HG03103 (cell line): Measurements from ENCODE around the gene ACTG1.

Experiments used
- ATAC-seq: cut with Tn5 transposase; IDR thresholded peaks from one replicate; pipeline ENCODE4 v1.9.1; 2021; ENCODE audit warnings: low read depth; ENCODE audit not compliant: unreplicated experiment

ACTG1 gene

DNA sequence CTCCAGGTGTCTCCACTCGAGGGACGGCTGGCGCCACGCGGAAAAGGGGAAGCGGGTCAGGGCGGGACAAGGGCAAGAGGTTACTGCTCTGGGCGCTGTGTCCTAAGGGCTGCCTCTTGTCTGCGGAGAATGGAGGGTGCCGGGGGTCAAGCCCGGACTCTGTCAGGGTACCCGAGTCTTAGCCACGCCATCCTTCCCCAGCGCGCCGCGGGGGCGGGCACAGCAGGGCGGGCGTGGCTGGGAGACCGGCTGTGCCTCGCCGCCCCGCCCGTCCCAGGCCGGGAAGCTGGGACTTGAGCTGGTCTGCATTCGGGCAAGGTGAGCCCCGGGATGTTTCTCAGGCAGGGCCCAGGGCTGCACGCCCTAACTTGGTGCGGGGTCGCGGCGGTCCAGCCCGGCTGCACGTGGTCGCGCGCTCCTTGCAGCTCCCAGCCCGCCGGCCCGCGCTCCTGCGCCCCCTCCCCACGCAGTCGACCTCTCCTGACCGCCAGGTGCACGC, 6.2 kb upstream of the ACTG1 start:
- ATAC-seq: no peak

DNA sequence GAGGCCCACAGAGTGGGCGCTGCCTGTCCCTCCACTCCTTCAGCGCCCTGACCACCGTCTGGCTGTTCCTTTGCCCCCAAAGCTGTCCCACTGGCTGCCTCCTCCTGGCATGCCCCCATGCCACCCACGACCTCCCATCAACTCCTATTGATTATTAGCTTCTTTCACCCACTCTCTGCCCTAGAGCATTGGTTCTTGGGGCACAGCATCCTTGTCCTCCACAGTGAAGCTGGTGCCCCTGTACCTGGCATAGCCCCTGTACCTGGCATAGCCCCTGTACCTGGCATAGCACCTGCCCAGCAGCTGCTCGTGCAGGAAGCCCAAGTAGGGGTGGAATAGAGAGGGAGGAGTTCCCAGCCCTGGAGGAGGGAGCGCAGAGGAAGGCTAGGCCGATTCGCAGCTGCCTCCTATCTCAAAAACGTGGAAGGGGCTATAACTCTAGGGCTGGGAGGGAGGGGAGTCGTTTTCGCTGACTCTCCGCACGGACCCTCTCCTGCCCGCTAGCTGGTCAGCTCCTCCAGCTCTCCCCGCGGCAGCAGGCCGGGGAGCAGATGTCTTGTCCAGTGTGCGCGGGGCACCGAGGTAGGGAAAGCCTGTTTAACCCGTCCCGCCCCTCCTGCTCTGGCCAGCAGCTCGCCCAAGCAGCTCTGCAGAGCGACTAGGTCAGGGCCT, 5.7 kb upstream of the ACTG1 start:
- ATAC-seq: no peak

DNA sequence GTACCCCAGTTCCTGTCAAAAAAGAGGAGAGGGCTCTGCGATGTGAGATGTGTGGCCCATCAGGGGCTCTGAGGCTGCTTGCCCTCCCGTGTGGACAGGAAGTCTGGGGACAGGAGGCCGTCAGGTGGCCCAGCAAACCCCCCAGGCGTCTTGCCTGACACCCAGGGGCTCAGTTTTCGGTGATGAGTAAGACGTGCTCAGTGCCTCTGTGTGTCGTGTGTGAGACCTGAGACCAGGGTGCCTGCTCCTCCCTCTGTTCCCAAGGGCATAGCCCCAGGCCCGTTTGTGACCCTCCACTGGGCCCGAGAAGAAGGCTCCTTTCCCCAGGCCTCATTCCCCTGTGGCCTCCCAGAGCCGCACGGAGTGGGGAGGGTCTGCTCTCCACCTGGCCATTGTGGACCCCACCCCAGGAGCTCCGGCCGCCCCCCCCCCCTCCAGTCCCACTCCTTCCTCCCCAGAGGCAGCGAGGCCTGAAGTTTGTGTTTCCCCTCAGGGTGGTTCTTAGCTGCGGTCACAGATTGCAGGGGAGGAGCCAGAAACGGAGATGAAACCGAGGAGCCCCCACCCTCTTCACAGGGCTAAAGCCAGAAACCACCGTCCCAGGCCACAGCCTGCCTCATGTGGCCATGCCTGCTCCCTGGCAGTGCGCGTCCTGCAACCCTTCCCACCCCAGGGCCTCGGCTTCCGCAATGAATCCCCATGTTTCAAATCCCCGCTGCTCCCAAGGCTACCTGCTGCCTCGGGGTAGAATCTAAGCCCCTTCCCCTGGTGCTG, 4.9 kb upstream of the ACTG1 start:
- peak; percentile 23 for ATAC-seq

DNA sequence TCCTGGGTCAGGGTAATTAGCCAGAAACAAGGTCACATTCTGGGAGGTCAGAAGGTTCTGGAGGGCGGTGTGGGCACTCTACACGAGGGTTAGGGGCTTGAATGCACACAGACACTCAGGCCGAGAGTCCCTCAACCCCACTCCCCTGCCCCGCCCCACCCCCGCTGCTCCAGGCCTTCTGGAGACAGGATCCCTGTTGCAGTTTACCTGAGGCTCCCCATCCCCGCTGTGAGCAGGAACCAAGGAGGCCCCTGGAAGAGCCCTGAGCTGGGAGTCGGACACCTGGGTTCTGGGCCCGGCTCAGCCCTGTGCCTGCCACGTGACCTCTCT, 4.4 kb upstream of the ACTG1 start:
- no peak for ATAC-seq

DNA sequence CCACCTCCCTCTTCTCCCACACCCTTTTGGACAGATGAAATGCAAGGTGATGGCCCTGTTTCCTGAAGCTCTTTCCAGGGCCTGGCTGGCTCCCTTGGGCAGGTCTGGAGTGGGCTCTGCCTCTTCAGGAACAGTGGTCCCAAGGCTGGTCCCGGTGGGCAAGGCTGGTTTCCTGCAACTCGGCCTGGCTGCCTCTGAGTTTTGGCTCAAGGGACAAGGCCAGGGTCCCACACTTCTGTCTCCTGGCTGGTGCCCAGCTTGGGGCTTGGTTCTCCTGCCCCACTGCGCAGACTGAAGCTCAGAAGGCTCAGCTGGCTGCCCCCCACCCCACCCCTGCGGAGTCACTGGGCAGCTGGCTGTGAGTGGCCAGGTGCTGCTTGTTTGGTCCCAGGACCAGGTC, 3.8 kb upstream of the ACTG1 start:
- ATAC-seq: no peak

DNA sequence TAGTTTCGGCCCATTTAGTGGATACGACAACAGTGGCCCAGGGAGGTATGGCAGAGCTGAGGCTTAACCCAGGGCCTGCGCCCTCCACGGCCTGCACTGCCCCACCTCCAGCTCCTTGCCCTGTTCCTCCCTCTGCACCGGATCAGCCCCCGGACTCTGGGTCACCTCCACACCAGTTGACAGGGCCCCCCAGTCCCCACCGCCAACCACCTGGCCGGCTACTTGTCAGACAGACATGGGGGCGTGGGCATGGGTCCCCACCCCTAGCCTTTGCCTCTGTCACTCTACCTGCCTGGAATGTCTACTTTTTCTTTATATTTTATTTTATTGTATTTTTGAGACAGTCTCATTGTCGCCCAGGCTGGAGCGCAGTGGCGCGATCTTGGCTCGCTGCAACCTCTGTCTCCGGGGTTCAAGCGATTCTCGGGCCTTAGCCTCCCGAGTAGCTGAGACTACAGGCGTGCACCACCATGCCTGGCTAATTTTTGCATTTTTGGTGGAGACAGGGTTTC, 3.0 kb upstream of the ACTG1 start:
- ATAC-seq: no peak

DNA sequence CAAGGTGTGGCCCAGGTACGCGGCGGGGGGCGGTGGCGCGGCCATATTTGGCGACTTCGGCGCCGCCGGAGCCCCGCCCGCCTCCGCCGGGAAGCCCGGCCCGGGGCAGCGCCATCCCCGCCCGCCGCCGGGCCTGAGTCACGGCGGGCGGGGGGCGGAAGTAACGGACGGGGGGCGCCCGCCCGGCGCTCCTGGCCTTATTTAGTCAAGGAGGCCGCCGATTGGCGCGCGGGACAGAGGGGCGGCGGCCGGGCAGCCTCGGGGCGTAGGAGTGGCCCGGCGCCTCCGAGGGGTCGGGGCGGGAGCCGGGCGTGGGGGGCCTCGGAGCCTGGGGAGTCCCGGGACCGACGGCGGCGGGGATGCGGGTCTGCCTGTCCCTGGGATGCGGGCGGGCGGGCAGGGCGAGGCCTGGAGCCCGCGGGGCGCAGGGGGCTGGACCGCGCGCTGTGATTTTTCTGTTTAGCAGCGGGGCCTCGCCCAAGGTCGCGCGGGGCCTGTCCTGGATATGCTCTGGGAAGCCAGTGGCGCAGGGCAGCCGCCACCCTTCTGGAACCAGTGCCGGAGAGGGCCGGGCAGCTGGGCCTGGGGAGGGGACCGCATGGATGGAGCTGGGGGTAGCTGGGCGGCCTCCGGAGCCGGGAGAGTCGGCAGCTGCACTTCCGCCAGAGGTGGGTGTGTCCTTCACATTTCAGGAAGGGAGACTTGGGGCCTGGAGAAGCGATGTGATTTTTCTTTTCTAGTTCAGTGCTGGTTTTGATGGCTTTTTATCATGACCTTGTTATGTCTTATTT, 2.3 kb upstream of the ACTG1 start:
- no peak for ATAC-seq

DNA sequence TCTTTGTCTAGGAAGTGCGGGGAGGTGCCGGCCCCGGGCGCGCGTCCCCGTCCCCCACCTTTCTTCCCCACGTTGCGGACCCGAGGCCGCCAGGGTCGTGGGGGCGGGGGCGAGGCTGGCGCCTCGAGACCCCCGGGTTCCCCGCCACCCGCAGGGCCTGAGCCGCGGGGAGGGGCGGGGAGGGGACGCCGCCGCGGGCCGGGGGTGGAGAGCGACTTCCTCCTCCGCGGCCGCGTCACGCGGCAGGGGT, 1.8 kb upstream of the ACTG1 start:
- no peak for ATAC-seq

DNA sequence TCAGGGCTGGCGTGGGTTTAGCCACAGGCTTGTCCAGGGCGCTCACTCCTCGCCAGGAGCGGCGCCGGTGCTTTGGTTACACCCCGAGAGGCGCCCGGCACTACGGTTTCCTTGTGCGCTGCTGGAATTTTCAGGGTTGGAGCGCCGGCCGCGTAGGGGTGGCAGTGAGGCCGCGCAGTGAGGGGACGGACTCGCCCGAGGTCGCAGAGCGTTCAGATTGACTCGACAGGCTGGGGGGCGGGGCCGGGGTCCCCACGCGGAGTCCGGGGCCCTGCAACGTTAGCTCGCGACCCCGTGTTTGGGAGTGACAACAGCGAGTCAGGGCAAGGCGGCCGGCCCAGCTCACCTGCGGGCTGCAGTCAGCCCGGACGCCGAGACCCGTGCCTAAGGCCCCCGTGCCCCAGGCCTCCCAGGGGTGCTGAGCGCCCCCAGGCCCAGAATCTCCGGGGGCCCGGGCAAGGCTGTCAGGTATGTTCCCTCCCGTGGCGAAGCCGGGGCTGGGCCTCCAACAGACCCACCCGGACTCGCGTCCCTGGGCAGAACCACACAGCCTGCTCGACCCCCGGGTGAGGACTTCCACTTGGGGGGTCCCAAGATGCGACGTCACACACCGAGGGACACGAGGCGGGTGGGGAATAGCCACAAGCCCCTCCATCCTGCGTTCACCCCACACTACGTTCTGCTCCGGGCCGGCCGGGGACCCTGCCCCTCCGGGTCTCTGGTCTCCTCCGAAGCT, 1.3 kb upstream of the ACTG1 start:
- no peak for ATAC-seq

DNA sequence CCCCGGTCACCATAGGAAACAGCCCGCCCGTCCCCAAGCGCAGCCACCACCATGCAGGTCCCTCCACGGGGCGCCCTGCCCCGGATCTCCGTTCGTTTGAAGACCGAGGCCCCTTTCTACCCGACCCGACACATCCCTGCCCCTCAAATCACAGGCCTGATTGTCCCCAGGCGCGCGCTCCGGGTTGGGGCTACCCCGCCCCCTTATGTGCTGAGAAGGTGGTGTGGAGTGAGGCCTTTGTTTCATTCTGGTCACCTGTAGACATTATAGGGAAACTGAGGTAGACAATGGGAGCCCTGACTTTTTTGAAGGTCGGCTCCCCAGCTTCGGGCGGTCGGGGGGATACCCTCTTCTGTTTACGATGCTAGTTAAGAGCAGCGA, 763 bp upstream of the ACTG1 start:
- ATAC-seq: no peak

DNA sequence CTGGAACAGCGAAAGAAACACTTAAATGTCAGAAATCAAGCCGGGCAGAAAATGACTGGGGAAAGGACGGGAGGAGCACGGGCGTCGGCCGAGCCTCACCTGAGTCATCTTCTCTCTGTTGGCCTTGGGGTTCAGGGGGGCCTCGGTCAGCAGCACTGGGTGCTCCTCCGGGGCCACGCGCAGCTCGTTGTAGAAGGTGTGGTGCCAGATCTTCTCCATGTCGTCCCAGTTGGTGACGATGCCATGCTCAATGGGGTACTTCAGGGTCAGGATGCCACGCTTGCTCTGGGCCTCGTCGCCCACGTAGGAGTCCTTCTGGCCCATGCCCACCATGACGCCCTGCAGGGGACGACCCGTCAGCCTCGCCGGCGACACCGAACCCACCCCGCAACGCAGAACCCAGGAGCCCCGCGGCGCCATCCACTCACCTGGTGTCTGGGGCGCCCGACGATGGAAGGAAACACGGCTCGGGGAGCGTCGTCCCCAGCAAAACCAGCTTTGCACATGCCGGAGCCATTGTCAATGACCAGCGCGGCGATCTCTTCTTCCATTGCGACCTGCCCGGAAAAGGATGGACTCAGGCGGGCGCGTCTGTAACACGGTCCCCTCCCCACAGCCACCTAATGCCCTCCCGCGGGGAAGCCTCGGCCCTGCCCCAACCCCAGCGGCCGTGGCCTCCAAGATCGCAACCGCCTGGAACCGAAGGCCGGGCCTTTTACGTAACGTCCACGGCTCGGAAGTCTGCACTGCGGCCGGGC, 616 bp downstream of the ACTG1 start:
- no peak for ATAC-seq

DNA sequence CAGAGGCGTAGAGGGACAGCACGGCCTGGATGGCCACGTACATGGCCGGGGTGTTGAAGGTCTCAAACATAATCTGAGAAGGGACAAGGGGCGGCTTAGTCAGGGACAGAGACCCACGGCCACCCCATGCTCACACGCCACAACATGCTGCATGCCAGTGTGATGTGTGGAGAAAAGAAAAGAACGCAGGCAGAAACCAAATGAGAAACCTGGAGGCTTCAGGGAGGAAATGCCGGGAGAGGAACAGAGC, 1.1 kb downstream of the ACTG1 start:
- no peak for ATAC-seq

DNA sequence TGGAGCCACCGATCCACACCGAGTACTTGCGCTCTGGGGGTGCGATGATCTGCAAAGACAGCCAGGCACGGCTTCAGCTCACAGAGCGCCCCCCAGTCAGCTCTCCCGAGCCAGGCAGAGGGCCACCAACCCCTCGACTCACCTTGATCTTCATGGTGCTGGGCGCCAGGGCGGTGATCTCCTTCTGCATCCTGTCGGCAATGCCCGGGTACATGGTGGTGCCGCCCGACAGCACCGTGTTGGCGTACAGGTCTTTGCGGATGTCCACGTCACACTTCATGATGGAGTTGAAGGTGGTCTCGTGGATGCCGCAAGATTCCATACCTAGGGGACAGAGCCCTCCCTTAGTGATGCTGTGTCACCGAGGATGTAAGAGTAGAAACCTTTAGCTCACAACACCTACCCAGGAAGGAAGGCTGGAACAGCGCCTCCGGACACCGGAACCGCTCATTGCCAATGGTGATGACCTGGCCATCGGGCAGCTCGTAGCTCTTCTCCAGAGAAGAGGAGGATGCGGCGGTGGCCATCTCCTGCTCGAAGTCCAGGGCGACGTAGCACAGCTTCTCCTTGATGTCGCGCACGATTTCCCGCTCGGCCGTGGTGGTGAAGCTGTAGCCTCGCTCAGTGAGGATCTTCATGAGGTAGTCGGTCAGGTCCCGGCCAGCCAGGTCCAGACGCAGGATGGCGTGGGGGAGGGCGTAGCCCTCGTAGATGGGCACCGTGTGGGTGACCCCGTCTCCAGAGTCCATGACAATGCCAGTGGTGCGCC, 1.6 kb downstream of the ACTG1 start:
- ATAC-seq: no peak

DNA sequence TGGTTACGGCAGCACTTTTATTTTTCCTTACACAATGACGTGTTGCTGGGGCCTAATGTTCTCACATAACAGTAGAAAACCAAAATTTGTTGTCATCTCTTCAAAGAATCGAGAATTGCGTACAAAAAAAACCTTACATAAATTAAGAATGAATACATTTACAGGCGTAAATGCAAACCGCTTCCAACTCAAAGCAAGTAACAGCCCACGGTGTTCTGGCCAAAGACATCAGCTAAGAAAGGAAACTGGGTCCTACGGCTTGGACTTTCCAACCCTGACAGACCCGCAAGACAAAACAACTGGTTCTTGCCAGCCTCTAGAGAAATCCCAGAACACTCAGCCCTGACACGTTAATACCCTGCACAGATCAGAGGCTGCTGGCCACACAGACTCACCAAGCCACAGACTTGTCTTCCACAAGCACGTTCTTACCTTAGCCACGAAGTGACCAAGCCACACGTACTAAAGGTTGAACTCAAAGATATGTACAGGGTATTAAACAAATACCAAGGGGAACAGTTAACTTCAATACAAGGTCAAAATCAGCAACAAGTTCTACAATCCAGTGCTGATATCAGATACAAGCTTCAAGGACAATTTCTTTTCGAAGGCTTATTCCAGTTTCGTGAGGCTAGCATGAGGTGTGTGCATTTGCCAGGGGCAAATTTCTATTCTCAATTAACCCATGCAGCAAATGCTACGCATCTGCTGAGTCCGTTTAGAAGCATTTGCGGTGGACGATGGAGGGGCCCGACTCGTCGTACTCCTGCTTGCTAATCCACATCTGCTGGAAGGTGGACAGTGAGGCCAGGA, 2.4 kb downstream of the ACTG1 start:
- no peak for ATAC-seq

DNA sequence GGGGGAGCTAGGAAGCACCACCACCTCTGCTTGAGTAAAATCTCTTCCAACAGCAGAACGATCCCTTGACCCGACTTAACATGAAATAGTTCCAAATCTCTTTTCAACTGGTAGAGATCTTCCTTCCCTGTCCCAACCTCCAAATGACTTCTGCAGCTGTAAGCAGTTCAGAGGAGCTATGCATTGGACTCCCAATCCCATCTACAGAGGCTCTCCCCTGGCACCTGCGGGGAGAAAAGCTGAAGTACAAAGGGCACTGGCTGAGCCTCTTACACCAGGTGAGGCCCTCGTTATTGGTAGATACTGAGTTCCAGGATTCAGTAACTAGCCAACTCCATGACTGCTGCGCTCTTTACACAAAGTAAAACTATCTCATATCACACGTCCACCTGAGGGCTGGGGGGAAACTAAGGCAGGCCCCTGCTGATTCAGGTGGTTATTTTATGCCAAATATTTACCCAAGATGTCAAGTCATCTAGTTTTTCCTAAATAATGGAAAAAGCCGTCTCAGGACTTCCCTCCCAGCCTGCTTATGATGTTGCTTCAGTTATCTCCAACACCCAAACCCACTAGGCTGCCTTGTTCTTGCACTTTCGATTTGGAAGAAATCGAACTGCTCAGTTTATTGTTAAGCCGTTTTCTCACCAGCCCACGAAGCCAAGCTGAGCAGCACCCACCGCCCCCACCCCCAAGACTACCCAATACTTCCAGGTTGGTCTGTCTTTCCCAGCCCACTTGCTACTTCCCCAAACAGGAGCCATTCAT, 3.2 kb downstream of the ACTG1 start:
- no peak for ATAC-seq

DNA sequence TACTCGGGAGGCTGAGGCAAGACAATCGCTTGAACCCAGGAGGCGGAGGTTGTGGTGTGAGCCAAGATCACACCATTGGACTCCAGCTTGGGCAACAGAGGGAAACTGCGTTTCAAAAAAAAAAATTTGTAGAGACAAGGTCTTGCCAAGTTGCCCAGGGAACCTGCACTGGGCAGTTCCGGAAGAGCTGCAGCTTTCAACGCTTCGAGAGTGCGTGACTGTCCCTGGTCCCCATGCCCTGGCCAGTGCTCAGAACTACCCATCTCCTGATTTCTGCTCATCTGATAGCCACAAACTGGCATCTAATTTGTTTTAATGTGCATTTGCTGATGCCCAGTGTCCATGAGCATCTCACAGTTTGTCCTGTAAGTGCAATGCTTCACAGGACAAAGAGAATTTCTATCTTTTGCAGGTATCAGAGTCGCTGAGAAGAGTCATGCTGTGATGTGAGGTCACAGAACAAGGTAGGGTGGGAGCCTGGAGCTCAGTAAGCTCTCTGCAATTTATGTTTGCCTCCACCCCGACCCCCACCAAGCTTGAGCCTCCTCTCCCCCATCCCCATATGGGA, 3.9 kb downstream of the ACTG1 start:
- no peak for ATAC-seq

DNA sequence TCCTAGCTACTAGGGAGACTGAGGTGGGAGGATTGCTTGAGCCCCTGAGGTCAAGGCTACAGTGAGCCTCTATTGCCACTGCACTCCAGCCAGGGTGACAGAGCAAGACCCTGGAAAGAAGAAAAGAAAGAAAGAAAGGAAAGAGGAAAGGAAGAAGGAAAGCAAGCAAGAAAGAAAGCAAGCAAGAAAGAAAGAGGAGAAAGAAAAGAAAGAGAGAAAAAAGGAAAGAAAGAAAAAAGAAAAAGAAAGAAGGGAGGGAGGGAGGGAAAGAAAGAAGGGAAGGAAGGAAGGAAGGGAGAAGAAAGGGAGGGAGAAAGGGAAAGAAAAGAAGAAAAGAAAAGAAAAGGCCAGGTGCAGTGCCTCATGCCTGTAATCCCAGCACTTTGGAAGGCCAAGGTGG, 9.0 kb downstream of the ACTG1 start:
- ATAC-seq: no peak

DNA sequence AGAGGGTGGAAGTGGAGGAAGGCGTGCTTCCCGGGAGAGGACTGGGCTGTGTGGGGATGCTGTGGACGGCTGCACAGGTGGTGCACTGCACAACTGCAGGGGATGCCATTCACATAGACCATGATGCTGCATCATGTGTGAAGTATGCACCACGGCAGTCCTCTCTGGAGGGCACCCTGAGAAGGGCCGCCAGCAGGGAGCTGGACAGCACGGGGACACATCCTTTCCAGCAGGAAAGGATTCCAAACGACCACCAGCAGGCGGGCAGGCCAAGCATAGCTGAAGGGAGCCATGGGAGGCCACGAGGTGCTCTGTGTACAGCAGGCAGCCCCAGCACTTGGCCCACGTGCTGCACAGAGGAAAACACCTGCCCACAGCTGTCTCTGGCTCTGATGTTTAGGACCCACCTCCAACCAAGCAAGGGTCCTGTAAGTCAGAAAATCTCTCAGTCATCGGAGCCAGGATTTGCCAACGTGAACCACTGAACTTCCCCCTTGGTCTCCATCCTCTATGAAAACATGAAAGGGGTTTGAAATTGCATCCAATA, 10.1 kb downstream of the ACTG1 start:
- ATAC-seq: no peak
